Esophagus squamous epithelium (tissue), 5 donors: ENCODE measurements around the gene YBX3. TPM values are rescaled to one million over a fixed set of nuclear protein-coding genes. Genes with fewer than 3 reads are reported as not detected.

Experiments used
- DNase-seq: peaks from one replicate; lab custom pipeline; 2025; lab: John Stamatoyannopoulos, UW
- H3K27ac ChIP-seq, 4 donors: fragments of 200-600 bp; sonication (generic); one replicate each; pipeline ENCODE4 v1.5.1; 2016 to 2019; ENCODE audit warnings: mild to moderate bottlenecking in 1 of 4
- H3K27me3 ChIP-seq, 4 donors: fragments of 200-600 bp; sonication (generic); 1 replicate in 3 of 4; 2 replicates in 1 of 4; pipeline versions ENCODE4 v1.5.1 to v1.6.0; 2017 to 2021; ENCODE audit warnings: antibody characterized with exemption in 1 of 4
- H3K36me3 ChIP-seq, 3 donors: fragments of 200-600 bp; sonication (generic); one replicate each; pipeline ENCODE4 v1.5.1; 2016 to 2019
- H3K4me1 ChIP-seq, 3 donors: fragments of 200-600 bp; sonication (generic); one replicate each; pipeline ENCODE4 v1.5.1; 2017 to 2019
- H3K4me3 ChIP-seq, 4 donors: fragments of 200-600 bp; sonication (generic); 1 replicate in 3 of 4; 2 replicates in 1 of 4; pipeline ENCODE4 v1.5.1; 2016 to 2019; ENCODE audit warnings: mild to moderate bottlenecking in 2 of 4, moderate library complexity in 1 of 4
- H3K9me3 ChIP-seq, 3 donors: fragments of 200-600 bp; sonication (generic); one replicate each; pipeline ENCODE4 v1.5.1; 2016 to 2019
- CTCF ChIP-seq, 6 experiments: fragments of 450-650 bp in 4 of 6; fragments of 200-600 bp in 2 of 6; sonication (generic) in 2 of 6; IDR thresholded peaks; one replicate each; pipeline ENCODE4 v1.5.1; 2016 to 2019; ENCODE audit warnings: antibody characterized with exemption in 6 of 6, mild to moderate bottlenecking in 4 of 6, moderate library complexity in 4 of 6
- POLR2A ChIP-seq, 4 donors: fragments of 450-650 bp; IDR thresholded peaks; one replicate each; pipeline ENCODE4 v1.6.1; 2017; ENCODE audit warnings: antibody characterized with exemption in 4 of 4, mild to moderate bottlenecking in 4 of 4, moderate library complexity in 3 of 4
- WGBS, 2 donors: methylation state at CpG; one replicate each; pipeline ENCODE4 v1.1.5; 2018; 5-methylcytosine and 5-hydroxymethylcytosine counted together
- intact Hi-C: fragments of 100-400 bp; cut with DNase I; formaldehyde crosslinking; loops from one replicate; pipeline ENCODE4 v1.15.0; 2022
- total RNA-seq, 4 donors: library from RNA; depleted of rRNA; stranded (reverse); fragments of >200 nt; gene quantifications; one replicate each; pipeline ENCODE4 v1.1.0, GENCODE V29; 2016
- donor health status: DM: yes; HTN: yes; CAD: no.

The YBX3 gene
- total RNA-seq, 4 donors from 2014 or later: 318 to 484 (median 370) TPM

DNA sequence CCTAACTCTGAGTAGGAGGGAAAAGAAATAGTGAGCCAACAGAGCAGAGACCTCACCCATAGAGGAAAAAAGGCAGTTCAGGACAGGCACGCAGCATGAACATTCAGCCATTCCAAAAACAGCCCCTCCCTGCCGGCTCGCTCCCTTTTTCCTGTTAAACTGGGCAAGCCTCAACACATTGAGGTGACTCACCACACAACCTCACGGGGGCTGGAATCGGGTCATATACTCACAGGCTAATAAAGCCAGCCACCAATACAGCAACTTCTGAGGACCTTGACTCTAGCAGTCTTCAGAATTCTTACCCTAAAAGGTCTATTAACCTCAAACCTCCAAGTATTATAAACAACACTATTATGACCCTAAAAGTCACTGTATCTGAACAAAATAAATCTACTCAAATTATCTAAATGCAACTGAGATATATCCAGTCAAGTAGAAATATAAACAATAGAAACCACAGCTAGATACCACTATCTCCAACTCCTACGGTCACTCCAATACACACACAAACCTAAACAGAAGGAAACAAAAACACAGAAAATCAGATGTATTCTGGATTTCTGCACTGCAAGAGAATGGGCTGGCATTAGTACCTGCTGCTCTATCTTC, 6.3 kb downstream of the YBX3 start:
- no peaks in the 10 kb centered on the region for H3K27me3 ChIP-seq
- intact Hi-C loops: no loop called here
- H3K4me1 ChIP-seq: peaks cover 7 to 81% (median 49%) of the 10 kb centered on the region in 3 donors
- H3K36me3 ChIP-seq: peaks cover 0 to 40% (median 27%) of the 10 kb centered on the region in 3 donors
- peak overlapping the region; percentile 79 to 99 (median 98) for H3K27ac ChIP-seq
- H3K9me3 ChIP-seq: no peaks in the 10 kb centered on the region
- TF ChIP-seq CTCF (IDR thresholded peaks at IDR 0.05): peak in 1 of 6 experiments; percentile 3
- TF ChIP-seq POLR2A (IDR thresholded peaks at IDR 0.05): peak in 2 of 4 donors; percentile 14 to 34
- DNase-seq: peak; percentile 1
- WGBS, 2 donors: 8 to 37% methylated on average over 6 of the region's 6 CpGs
- H3K4me3 ChIP-seq: peak overlapping the region in 3 of 4 donors; percentile 27 to 70 (median 39)

- Histone ChIP-seq H3K4me3 (peak overlapping the region in 3 of 4 donors; percentile 27 to 70 (median 39)), H3K27me3 (no peaks in the 10 kb centered on the region), H3K36me3 (peaks cover 0 to 46% (median 32%) of the 10 kb centered on the region in 3 donors), H3K4me1 (peaks cover 7 to 77% (median 49%) of the 10 kb centered on the region in 3 donors), H3K9me3 (no peaks in the 10 kb centered on the region), H3K27ac (peak overlapping the region; percentile 79 to 99 (median 98))
- TF ChIP-seq CTCF (IDR thresholded peaks at IDR 0.05) (no peak), POLR2A (IDR thresholded peaks at IDR 0.05) (no peak)
- 16 to 23% methylated on average over 4 of the region's 4 CpGs for WGBS, 2 donors
- intact Hi-C loops: no loop called here
- DNase-seq: no peak
Measured at GRCh38 chr12:10716277-10716676, 6.8 kb downstream of the YBX3 start.

- intact Hi-C loops: no loop called here
- WGBS, 2 donors: 80 to 84% methylated on average over 6 of the region's 6 CpGs
- DNase-seq: no peak
- TF ChIP-seq POLR2A (IDR thresholded peaks at IDR 0.05): no peak
- no peak for TF ChIP-seq CTCF (IDR thresholded peaks at IDR 0.05)
- peak overlapping the region; percentile 79 to 99 (median 98) for H3K27ac ChIP-seq
- peaks cover 7 to 69% (median 46%) of the 10 kb centered on the region in 3 donors for H3K4me1 ChIP-seq
- peaks cover 0 to 54% (median 32%) of the 10 kb centered on the region in 3 donors for H3K36me3 ChIP-seq
- no peak overlapping the region for H3K4me3 ChIP-seq
- H3K27me3 ChIP-seq: no peaks in the 10 kb centered on the region
- H3K9me3 ChIP-seq: no peaks in the 10 kb centered on the region
Measured at GRCh38 chr12:10715491-10715890, 7.6 kb downstream of the YBX3 start.

DNA sequence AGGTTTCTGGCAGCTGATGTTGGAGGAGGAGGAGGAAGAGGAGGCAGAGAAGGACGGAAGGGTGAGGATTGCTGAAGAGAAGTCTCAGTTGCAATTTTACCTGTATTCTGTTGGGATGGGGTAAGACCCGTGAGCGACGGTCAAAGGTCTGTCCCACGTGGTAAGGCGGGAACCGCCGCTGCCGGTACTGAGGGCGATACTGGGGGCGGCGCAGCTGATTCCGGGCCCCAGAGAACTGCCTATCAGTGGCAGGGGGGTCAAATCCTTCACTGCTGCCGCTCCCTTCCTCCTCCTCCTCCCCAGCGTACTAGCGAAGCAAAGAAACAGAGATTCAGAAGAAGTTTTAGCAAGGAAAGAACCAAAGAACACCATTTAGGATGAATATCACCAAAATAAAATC, 13.3 kb downstream of the YBX3 start:
- Histone ChIP-seq H3K27ac (no peak overlapping the region), H3K4me3 (no peak overlapping the region), H3K36me3 (peaks cover 0 to 100% (median 29%) of the 10 kb centered on the region in 3 donors), H3K4me1 (peaks cover 0 to 42% (median 0%) of the 10 kb centered on the region in 3 donors), H3K9me3 (no peaks in the 10 kb centered on the region), H3K27me3 (no peaks in the 10 kb centered on the region)
- DNase-seq: no peak
- TF ChIP-seq POLR2A (IDR thresholded peaks at IDR 0.05): no peak
- TF ChIP-seq CTCF (IDR thresholded peaks at IDR 0.05): no peak
- 90 to 92% methylated on average over 15 to 16 of the region's 16 CpGs for WGBS, 2 donors
- intact Hi-C loops: no loop called here

GRCh38 chr12:10708862-10709261, 14.3 kb downstream of the YBX3 start:
- WGBS, 2 donors: 60 to 62% methylated on average over 4 of the region's 4 CpGs
- DNase-seq: no peak
- no peak overlapping the region for H3K27ac ChIP-seq
- H3K9me3 ChIP-seq: no peaks in the 10 kb centered on the region
- H3K4me1 ChIP-seq: peaks cover 0 to 33% (median 0%) of the 10 kb centered on the region in 3 donors
- TF ChIP-seq POLR2A (IDR thresholded peaks at IDR 0.05) (no peak), CTCF (IDR thresholded peaks at IDR 0.05) (no peak)
- intact Hi-C loops: no loop called here
- peaks cover 0 to 100% (median 21%) of the 10 kb centered on the region in 3 donors for H3K36me3 ChIP-seq
- no peaks in the 10 kb centered on the region for H3K27me3 ChIP-seq
- H3K4me3 ChIP-seq: no peak overlapping the region
